Astrocyte of the cerebellum (primary cell): ENCODE data around the gene DDX31.
A peak's percentile ranks its signal among the peaks of the same experiment; 100 is the strongest.

ENCODE experiments used
- DNase-seq: peaks from one replicate; pipeline ENCODE4 v3.0.0-alpha.2; 2011; ENCODE audit warnings: low read depth
- H3K4me3 ChIP-seq: 2 replicates; pipeline ENCODE4 v1.5.1; 2011; ENCODE audit warnings: mild to moderate bottlenecking, low read depth, low read length, moderate library complexity
- CTCF ChIP-seq: IDR thresholded peaks from 2 replicates; pipeline ENCODE4 v1.5.1; 2012; ENCODE audit warnings: low read length, low read depth, moderate library complexity, mild to moderate bottlenecking; ENCODE audit errors: missing control alignments
- in situ Hi-C: cut with HindIII; loops from 2 replicates; pipeline ENCODE4 v1.10.0; 2017; ENCODE audit warnings: low sequenced_read_pairs

DDX31 gene

GRCh38 chr9:132582786-132583583, 86.8 kb downstream of the DDX31 start:
- no peak overlapping the region for H3K4me3 ChIP-seq
- no peak for DNase-seq
- in situ Hi-C loops: no loop called here
- no peak for TF ChIP-seq CTCF

DNA sequence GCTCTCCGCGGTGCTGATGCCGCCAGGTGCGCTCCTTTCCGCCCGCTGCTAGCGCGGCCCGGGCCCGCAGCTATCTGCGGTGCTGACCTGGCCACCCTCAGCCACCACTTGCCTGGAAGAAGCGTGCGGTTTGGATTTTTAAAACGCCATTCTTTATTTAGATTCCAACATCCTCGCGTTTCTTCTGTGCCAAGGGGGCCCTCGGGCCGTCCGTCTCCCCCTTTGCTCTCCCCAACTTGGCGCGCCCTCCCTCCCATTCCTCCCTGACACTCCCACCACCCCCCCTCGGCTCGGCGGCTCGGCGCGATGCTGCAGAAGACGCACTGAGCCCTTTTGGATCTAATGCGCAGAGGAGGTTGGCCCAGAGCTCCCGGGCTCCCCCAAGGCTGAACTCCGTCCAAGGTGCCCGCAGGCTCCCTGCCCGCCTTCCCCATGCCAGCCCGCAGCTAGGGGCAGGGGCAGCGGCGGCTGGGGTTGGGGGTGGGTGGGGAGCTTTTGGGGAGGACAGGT, 87.5 kb downstream of the DDX31 start, which contains the start of gene BARHL1:
Gene BARHL1 (plus strand): TSS at position 331 of the 510 bp plus-strand sequence. CDS start 192 bp downstream, outside the sequence.
- no peak for DNase-seq
- no peak for TF ChIP-seq CTCF
- H3K4me3 ChIP-seq: peak within 1 kb of the TSS; percentile 22
- in situ Hi-C loops: no loop called here

- no peak for TF ChIP-seq CTCF
- no peak overlapping the region for H3K4me3 ChIP-seq
- in situ Hi-C loops: loop anchor here (5.0 kb wide), 1 partner anchor 78 kb away; no protein-coding TSS in a partner anchor
- no peak for DNase-seq
Observed at GRCh38 chr9:132579427-132579798, 90.4 kb downstream of the DDX31 start.

- in situ Hi-C loops: loop anchor here (5.0 kb wide), 1 partner anchor 79 kb away; no protein-coding TSS in a partner anchor
- no peak overlapping the region for H3K4me3 ChIP-seq
- no peak for DNase-seq
- no peak for TF ChIP-seq CTCF
Observed at GRCh38 chr9:132578367-132578932, 91.3 kb downstream of the DDX31 start.

GRCh38 chr9:132577119-132577518, 92.7 kb downstream of the DDX31 start:
- in situ Hi-C loops: loop anchor here (5.0 kb wide), 1 partner anchor 80 kb away; no protein-coding TSS in a partner anchor
- no peak for DNase-seq
- H3K4me3 ChIP-seq: no peak overlapping the region
- TF ChIP-seq CTCF: no peak

- in situ Hi-C loops: loop anchor here (5.0 kb wide), 1 partner anchor 81 kb away; no protein-coding TSS in a partner anchor
- no peak overlapping the region for H3K4me3 ChIP-seq
- DNase-seq: no peak
- TF ChIP-seq CTCF: no peak
Observed at GRCh38 chr9:132575811-132576210, 94.0 kb downstream of the DDX31 start.
